ENCODE results near the gene SNX32. TPM values are rescaled to one million over a fixed set of nuclear protein-coding genes. Genes with fewer than 3 reads are reported as not detected.

The SNX32 gene
- total RNA-seq, 1 experiment from 2014 or later, result not detected

DNA sequence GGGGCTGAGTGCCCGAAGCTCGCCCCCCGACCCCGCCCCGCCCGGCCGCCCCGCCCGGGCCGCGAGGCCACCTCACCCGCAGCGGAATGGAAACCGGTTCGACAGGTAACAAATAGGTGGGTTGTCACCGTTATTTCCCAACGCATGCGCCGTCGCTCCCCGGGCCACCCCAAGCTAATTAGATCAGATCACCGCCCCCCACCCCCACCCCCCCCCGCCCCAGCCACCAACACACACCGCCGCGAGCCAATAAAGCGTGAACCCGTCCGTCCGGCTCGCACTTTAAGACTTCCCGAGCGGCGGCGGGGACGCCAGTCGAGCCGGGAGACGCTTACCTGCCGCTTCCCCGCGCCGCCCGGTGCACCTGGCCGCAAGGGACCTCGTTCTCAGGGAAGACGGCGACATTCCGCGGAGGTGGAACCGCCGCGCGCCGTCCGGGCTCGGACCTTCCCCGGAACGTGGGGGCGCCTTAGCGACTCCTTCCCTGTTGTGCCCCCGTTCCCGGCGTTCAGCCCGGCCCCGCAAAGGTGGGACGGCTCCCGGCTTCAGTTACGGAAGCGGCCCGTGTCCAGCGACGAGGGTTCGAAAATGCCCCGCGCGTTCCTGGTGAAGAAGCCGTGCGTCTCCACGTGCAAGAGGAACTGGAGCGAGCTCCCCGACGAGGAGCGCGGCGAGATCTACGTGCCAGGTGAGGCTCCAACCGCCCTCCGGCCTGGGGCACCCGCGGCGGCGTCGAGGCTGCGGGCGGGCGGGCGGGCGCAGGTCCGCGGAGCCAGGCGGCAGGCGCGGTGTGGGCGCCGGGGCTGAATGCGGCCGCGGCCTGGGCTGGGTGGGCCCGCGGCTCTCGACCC lies 46.8 kb upstream of the SNX32 start, which contains the start of gene OVOL1:
TSS of gene OVOL1 (plus strand) at position 278 of the 851 bp plus-strand sequence. CDS start at position 589, 311 bp downstream.
- Histone ChIP-seq H3K36me3 (ENCODE audit: control insufficient read depth in 1 of 2, insufficient read depth in 2 of 2, low read length in 2 of 2) (no peaks in the 10 kb centered on the region), H3K4me2 (ENCODE audit: low read length) (peak within 1 kb of the TSS; percentile 94), H3K27ac (ENCODE audit: low read depth, low read length) (peak within 1 kb of the TSS; percentile 72), H3K27me3 (ENCODE audit: insufficient read depth, low read length) (no peaks in the 10 kb centered on the region), H3K4me1 (ENCODE audit: control insufficient read depth in 1 of 2, insufficient read depth in 2 of 2, low read length in 2 of 2) (peaks cover 50 to 81% of the 10 kb centered on the region in 2 experiments), H2AFZ (ENCODE audit: low read depth, low read length, poor library complexity, severe bottlenecking) (no peak within 1 kb of the TSS), H3K9me2 (ENCODE audit: insufficient read depth) (no peaks in the 10 kb centered on the region), H3K79me2 (ENCODE audit: insufficient read depth, low read length) (peaks cover 42% of the 10 kb centered on the region), H4K20me1 (ENCODE audit: insufficient read depth) (no peaks in the 10 kb centered on the region), H3K4me3 (replicated peaks in 1 of 2; ENCODE audit: low read depth in 1 of 2, low read length in 2 of 2) (peak within 1 kb of the TSS; percentile 69 to 75), H3K9ac (ENCODE audit: low read length) (peak within 1 kb of the TSS; percentile 79), H3K9me3 (ENCODE audit: control insufficient read depth in 1 of 2, insufficient read depth in 1 of 2, low read depth in 1 of 2, low read length in 2 of 2) (no peaks in the 10 kb centered on the region)
- peak; percentile 52 for ATAC-seq
- peak; percentile 91 for TF ChIP-seq POLR2AphosphoS5 (IDR thresholded peaks at IDR 0.05; ENCODE audit: low read depth, low read length)
- TF ChIP-seq SP1 (IDR thresholded peaks at IDR 0.05; ENCODE audit: low read depth), result no peak
- TF ChIP-seq ZFX (IDR thresholded peaks at IDR 0.05), result peak; percentile 51
- TF ChIP-seq ZNF274 (IDR thresholded peaks at IDR 0.05; ENCODE audit: low read depth, low read length), result no peak
- DNase-seq (ENCODE audit: low read depth, low spot score), result peak; percentile 56
- ChIA-PET CTCF (no interaction called here), RAD21 (ENCODE audit: low non-redundant PET in 1 of 2, low total read pairs in 2 of 2, uncharacterized antibody in 2 of 2, unreplicated experiment in 2 of 2) (interaction anchor here in 1 of 2 experiments (0.6 kb wide), 1 partner anchor 18 kb away, joined by 4 read pairs; no protein-coding TSS in a partner anchor), POLR2A (interaction anchor here (0.6 to 1.0 kb wide), 5 partner anchors 35 to 373 kb away, joined by 3 to 6 read pairs (median 4); no protein-coding TSS in a partner anchor)
- TSS peak; percentile 59 for BruUV-seq (replicated peaks)
- intact Hi-C loops (cut with micrococcal nuclease), result no loop called here

DNA sequence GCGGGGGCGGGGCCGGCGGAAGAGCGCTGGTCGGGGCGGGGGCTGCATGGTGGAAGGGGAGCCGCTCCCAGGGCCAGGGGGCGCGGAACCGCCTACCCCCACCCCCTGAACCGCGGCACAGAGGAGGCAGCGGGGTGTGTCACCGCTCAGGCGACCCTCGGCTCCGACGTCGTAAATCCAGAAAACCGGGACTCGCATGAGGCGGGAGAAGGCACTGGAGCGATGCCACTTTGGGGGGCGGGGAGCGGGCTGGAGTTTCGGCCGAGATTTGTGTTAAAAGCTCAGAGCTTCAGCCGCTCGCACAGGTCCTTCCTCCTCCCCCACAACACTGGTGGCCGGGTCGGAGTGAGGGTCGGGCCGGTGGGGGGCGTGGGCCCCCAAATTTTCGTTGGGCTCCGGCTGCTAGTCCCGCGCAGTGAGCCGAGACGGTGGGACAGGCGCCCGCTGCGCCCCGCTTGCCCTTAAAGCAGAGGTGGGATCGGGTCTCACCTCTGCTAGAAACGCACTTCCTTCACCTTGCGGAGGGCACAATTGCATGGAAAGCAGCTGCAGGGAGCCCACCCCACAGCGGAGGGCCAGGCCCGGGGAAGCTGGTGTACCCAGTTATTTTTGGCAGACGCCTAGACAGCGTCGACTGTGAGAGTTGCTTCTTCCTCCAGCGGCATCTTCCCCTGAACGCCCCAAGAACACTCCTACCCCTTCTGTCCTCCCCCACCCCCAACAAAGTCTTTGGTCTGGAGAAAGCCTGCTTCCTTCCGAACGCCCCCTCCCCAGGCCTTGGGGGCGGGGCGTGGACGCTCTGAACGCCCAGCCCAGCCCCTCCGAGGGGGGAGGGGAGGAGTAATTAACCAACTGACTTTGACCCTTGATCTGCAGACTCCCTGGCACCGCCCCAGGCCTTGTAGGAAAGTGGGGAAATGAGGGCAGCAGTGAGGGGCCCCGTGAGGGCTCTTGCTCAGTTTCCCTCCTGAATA lies 45.8 kb upstream of the SNX32 start:
- ChIA-PET RAD21 (ENCODE audit: low non-redundant PET in 1 of 2, low total read pairs in 2 of 2, uncharacterized antibody in 2 of 2, unreplicated experiment in 2 of 2) (no interaction called here), POLR2A (interaction anchor here (0.8 kb wide), 1 partner anchor 8 kb away, joined by 3 read pairs; no protein-coding TSS in a partner anchor), CTCF (interaction anchor here (5.8 kb wide), 1 partner anchor 8 kb away, joined by 73 read pairs; the partner anchor contains the start of gene AP5B1)
- H3K27ac ChIP-seq (ENCODE audit: low read depth, low read length), result peak overlapping the region; percentile 58; the same call in 1 of the 2 replicates
- no peaks in the 10 kb centered on the region for H3K9me2 ChIP-seq (ENCODE audit: insufficient read depth)
- H3K79me2 ChIP-seq (ENCODE audit: insufficient read depth, low read length), result peaks cover 45% of the 10 kb centered on the region
- peak overlapping the region; percentile 69 to 75 for H3K4me3 ChIP-seq (replicated peaks in 1 of 2; ENCODE audit: low read depth in 1 of 2, low read length in 2 of 2)
- H3K4me1 ChIP-seq (ENCODE audit: control insufficient read depth in 1 of 2, insufficient read depth in 2 of 2, low read length in 2 of 2), result peaks cover 59 to 82% of the 10 kb centered on the region in 2 experiments
- no peak; the same call in 1 of the 2 replicates for ATAC-seq
- H3K9me3 ChIP-seq (ENCODE audit: control insufficient read depth in 1 of 2, insufficient read depth in 1 of 2, low read depth in 1 of 2, low read length in 2 of 2), result no peaks in the 10 kb centered on the region
- no peak for DNase-seq (ENCODE audit: low read depth, low spot score)
- no TSS peak for BruUV-seq (replicated peaks)
- peak overlapping the region; percentile 94 for H3K4me2 ChIP-seq (ENCODE audit: low read length)
- H3K9ac ChIP-seq (ENCODE audit: low read length), result peak overlapping the region; percentile 76
- no peaks in the 10 kb centered on the region for H4K20me1 ChIP-seq (ENCODE audit: insufficient read depth)
- no peaks in the 10 kb centered on the region for H3K36me3 ChIP-seq (ENCODE audit: control insufficient read depth in 1 of 2, insufficient read depth in 2 of 2, low read length in 2 of 2)
- intact Hi-C loops (cut with micrococcal nuclease), result no loop called here
- TF ChIP-seq JUND (IDR thresholded peaks at IDR 0.05) (no peak), ZFX (IDR thresholded peaks at IDR 0.05) (peak; percentile 43; the same call in 1 of the 2 replicates)
- no peak overlapping the region for H2AFZ ChIP-seq (ENCODE audit: low read depth, low read length, poor library complexity, severe bottlenecking)
- H3K27me3 ChIP-seq (ENCODE audit: insufficient read depth, low read length), result no peaks in the 10 kb centered on the region

Data from HCT116 (cell line).